ENCODE data around the gene FGD4.

The FGD4 gene

GRCh38 chr12:32402170-32402569, 2.8 kb downstream of the FGD4 start:
- H3K4ac ChIP-seq (ENCODE audit: low read depth in 1 of 2, low read length in 2 of 2): no peak overlapping the region
- H3K18ac ChIP-seq (ENCODE audit: low read depth in 1 of 2, low read length in 2 of 2): no peak overlapping the region
- no peak for DNase-seq
- WGBS: 95% methylated on average over 10 of the region's 10 CpGs
- H3K36me3 ChIP-seq (ENCODE audit: control insufficient read depth in 1 of 2, insufficient read depth in 2 of 2, low read depth in 1 of 2, low read length in 2 of 2): peaks cover 0 to 3% of the 10 kb centered on the region in 2 experiments
- H2AFZ ChIP-seq (ENCODE audit: low read depth, low read length): no peak overlapping the region
- H3K9me3 ChIP-seq (ENCODE audit: control insufficient read depth, low read length): no peaks in the 10 kb centered on the region
- H3K27me3 ChIP-seq (ENCODE audit: control insufficient read depth in 1 of 2, insufficient read depth in 1 of 2, low read length in 2 of 2): peaks cover 0 to 41% of the 10 kb centered on the region in 2 experiments
- H3K4me1 ChIP-seq (ENCODE audit: control insufficient read depth, insufficient read depth, low read depth, low read length): peaks cover 4% of the 10 kb centered on the region
- H2BK12ac ChIP-seq (ENCODE audit: low read length in 2 of 2): no peak overlapping the region
- no peak overlapping the region for H3K4me3 ChIP-seq (ENCODE audit: insufficient read depth in 1 of 2, low read depth in 1 of 2, low read length in 2 of 2)
- no peak overlapping the region for H3K4me2 ChIP-seq (ENCODE audit: low read length, poor library complexity, severe bottlenecking)
- no peak overlapping the region for H2AK5ac ChIP-seq (ENCODE audit: low read length, severe bottlenecking)
- H3K27ac ChIP-seq (ENCODE audit: low read length, poor library complexity, severe bottlenecking): no peak overlapping the region
- H2BK120ac ChIP-seq (ENCODE audit: low read depth, low read length): no peak overlapping the region
- H4K91ac ChIP-seq (ENCODE audit: low read length): no peak overlapping the region
- H3K14ac ChIP-seq (ENCODE audit: low read length in 2 of 2): no peak overlapping the region
- no peak overlapping the region for H3K9ac ChIP-seq (ENCODE audit: low read length)
- H2BK15ac ChIP-seq (ENCODE audit: low read depth, poor library complexity, severe bottlenecking): no peak overlapping the region
- H3K23ac ChIP-seq (ENCODE audit: low read length in 2 of 2): no peak overlapping the region
- H4K8ac ChIP-seq (ENCODE audit: low read length): no peak overlapping the region
- no peak overlapping the region for H2BK5ac ChIP-seq (ENCODE audit: low read depth, low read length, poor library complexity, severe bottlenecking)
- peaks cover 12% of the 10 kb centered on the region for H3K79me1 ChIP-seq (replicated peaks; ENCODE audit: low read length, poor library complexity, severe bottlenecking)

- no peak overlapping the region for H3K4ac ChIP-seq (ENCODE audit: low read depth in 1 of 2, low read length in 2 of 2)
These were observed 3.6 kb downstream of the FGD4 start for GRCh38 chr12:32402946-32403345.

GRCh38 chr12:32407795-32408194, 8.4 kb downstream of the FGD4 start:
- Histone ChIP-seq H2AK5ac (ENCODE audit: low read length, severe bottlenecking) (no peak overlapping the region), H3K36me3 (ENCODE audit: control insufficient read depth in 1 of 2, insufficient read depth in 2 of 2, low read depth in 1 of 2, low read length in 2 of 2) (no peaks in the 10 kb centered on the region), H3K18ac (ENCODE audit: low read depth in 1 of 2, low read length in 2 of 2) (no peak overlapping the region), H2BK15ac (ENCODE audit: low read depth, poor library complexity, severe bottlenecking) (no peak overlapping the region), H3K14ac (ENCODE audit: low read length in 2 of 2) (no peak overlapping the region), H3K9me3 (ENCODE audit: control insufficient read depth, low read length) (no peaks in the 10 kb centered on the region), H3K27ac (ENCODE audit: low read length, poor library complexity, severe bottlenecking) (no peak overlapping the region), H3K4ac (ENCODE audit: low read depth in 1 of 2, low read length in 2 of 2) (no peak overlapping the region), H3K4me3 (ENCODE audit: insufficient read depth in 1 of 2, low read depth in 1 of 2, low read length in 2 of 2) (no peak overlapping the region), H3K27me3 (ENCODE audit: control insufficient read depth in 1 of 2, insufficient read depth in 1 of 2, low read length in 2 of 2) (peaks cover 0 to 8% of the 10 kb centered on the region in 2 experiments), H3K23ac (ENCODE audit: low read length in 2 of 2) (no peak overlapping the region), H3K79me1 (replicated peaks; ENCODE audit: low read length, poor library complexity, severe bottlenecking) (peaks cover 22% of the 10 kb centered on the region), H4K91ac (ENCODE audit: low read length) (no peak overlapping the region), H2BK12ac (ENCODE audit: low read length in 2 of 2) (no peak overlapping the region), H3K9ac (ENCODE audit: low read length) (no peak overlapping the region), H2BK120ac (ENCODE audit: low read depth, low read length) (no peak overlapping the region), H3K4me2 (ENCODE audit: low read length, poor library complexity, severe bottlenecking) (no peak overlapping the region), H2BK5ac (ENCODE audit: low read depth, low read length, poor library complexity, severe bottlenecking) (no peak overlapping the region), H2AFZ (ENCODE audit: low read depth, low read length) (no peak overlapping the region), H3K4me1 (ENCODE audit: control insufficient read depth, insufficient read depth, low read depth, low read length) (no peaks in the 10 kb centered on the region), H4K8ac (ENCODE audit: low read length) (no peak overlapping the region)
- over 99% methylated on average over 3 of the region's 3 CpGs for WGBS
- no peak for DNase-seq

More at GRCh38 chr12:32402946-32403345, 3.6 kb downstream of the FGD4 start:
- peaks cover 0 to 39% of the 10 kb centered on the region in 2 experiments for H3K27me3 ChIP-seq (ENCODE audit: control insufficient read depth in 1 of 2, insufficient read depth in 1 of 2, low read length in 2 of 2)
- H2BK120ac ChIP-seq (ENCODE audit: low read depth, low read length): no peak overlapping the region
- H3K14ac ChIP-seq (ENCODE audit: low read length in 2 of 2): no peak overlapping the region
- no peak overlapping the region for H2BK15ac ChIP-seq (ENCODE audit: low read depth, poor library complexity, severe bottlenecking)
- no peak overlapping the region for H2BK12ac ChIP-seq (ENCODE audit: low read length in 2 of 2)
- peaks cover 16% of the 10 kb centered on the region for H3K79me1 ChIP-seq (replicated peaks; ENCODE audit: low read length, poor library complexity, severe bottlenecking)
- no peak overlapping the region for H2AFZ ChIP-seq (ENCODE audit: low read depth, low read length)
- no peak for DNase-seq
- H3K27ac ChIP-seq (ENCODE audit: low read length, poor library complexity, severe bottlenecking): no peak overlapping the region
- H2BK5ac ChIP-seq (ENCODE audit: low read depth, low read length, poor library complexity, severe bottlenecking): no peak overlapping the region
- WGBS: 25% methylated on average over 1 of the region's 1 CpG
- peaks cover 0 to 3% of the 10 kb centered on the region in 2 experiments for H3K36me3 ChIP-seq (ENCODE audit: control insufficient read depth in 1 of 2, insufficient read depth in 2 of 2, low read depth in 1 of 2, low read length in 2 of 2)
- H3K4me2 ChIP-seq (ENCODE audit: low read length, poor library complexity, severe bottlenecking): no peak overlapping the region
- no peak overlapping the region for H4K91ac ChIP-seq (ENCODE audit: low read length)
- no peak overlapping the region for H2AK5ac ChIP-seq (ENCODE audit: low read length, severe bottlenecking)
- peaks cover 4% of the 10 kb centered on the region for H3K4me1 ChIP-seq (ENCODE audit: control insufficient read depth, insufficient read depth, low read depth, low read length)
- no peak overlapping the region for H3K4me3 ChIP-seq (ENCODE audit: insufficient read depth in 1 of 2, low read depth in 1 of 2, low read length in 2 of 2)
- no peak overlapping the region for H3K23ac ChIP-seq (ENCODE audit: low read length in 2 of 2)
- H3K9me3 ChIP-seq (ENCODE audit: control insufficient read depth, low read length): no peaks in the 10 kb centered on the region
- H4K8ac ChIP-seq (ENCODE audit: low read length): no peak overlapping the region
- no peak overlapping the region for H3K18ac ChIP-seq (ENCODE audit: low read depth in 1 of 2, low read length in 2 of 2)
- no peak overlapping the region for H3K9ac ChIP-seq (ENCODE audit: low read length)

DNA sequence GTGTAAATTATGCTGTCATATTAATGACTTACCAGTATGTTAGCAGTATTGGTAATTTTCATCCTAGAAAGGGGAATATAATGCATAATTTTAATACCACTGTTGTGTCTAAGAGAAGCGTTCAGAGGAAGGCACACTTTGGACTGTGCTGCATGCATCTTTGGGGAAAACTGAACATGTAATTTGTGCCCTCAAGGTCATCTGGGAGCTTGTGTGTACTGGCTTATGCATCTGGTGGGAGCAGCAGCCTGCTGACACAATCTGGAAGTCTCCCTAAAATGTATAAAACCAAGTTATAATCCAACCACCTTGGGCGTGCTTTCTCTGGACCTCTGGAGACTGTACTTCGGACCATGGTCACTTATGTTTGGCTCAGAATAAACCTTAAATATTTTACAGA, 14.1 kb downstream of the FGD4 start:
- no peak overlapping the region for H2BK15ac ChIP-seq (ENCODE audit: low read depth, poor library complexity, severe bottlenecking)
- H3K27ac ChIP-seq (ENCODE audit: low read length, poor library complexity, severe bottlenecking): no peak overlapping the region
- no peak overlapping the region for H2BK5ac ChIP-seq (ENCODE audit: low read depth, low read length, poor library complexity, severe bottlenecking)
- H3K9me3 ChIP-seq (ENCODE audit: control insufficient read depth, low read length): no peaks in the 10 kb centered on the region
- no peak overlapping the region for H2AK5ac ChIP-seq (ENCODE audit: low read length, severe bottlenecking)
- WGBS: 92% methylated on average over 1 of the region's 3 CpGs
- no peak overlapping the region for H2AFZ ChIP-seq (ENCODE audit: low read depth, low read length)
- DNase-seq: no peak
- H3K4ac ChIP-seq (ENCODE audit: low read depth in 1 of 2, low read length in 2 of 2): no peak overlapping the region
- no peak overlapping the region for H3K4me3 ChIP-seq (ENCODE audit: insufficient read depth in 1 of 2, low read depth in 1 of 2, low read length in 2 of 2)
- H3K9ac ChIP-seq (ENCODE audit: low read length): no peak overlapping the region
- H4K8ac ChIP-seq (ENCODE audit: low read length): no peak overlapping the region
- H3K14ac ChIP-seq (ENCODE audit: low read length in 2 of 2): no peak overlapping the region
- H3K79me1 ChIP-seq (replicated peaks; ENCODE audit: low read length, poor library complexity, severe bottlenecking): peaks cover 20% of the 10 kb centered on the region
- H3K27me3 ChIP-seq (ENCODE audit: control insufficient read depth in 1 of 2, insufficient read depth in 1 of 2, low read length in 2 of 2): no peaks in the 10 kb centered on the region
- H4K91ac ChIP-seq (ENCODE audit: low read length): no peak overlapping the region
- H3K23ac ChIP-seq (ENCODE audit: low read length in 2 of 2): no peak overlapping the region
- no peaks in the 10 kb centered on the region for H3K36me3 ChIP-seq (ENCODE audit: control insufficient read depth in 1 of 2, insufficient read depth in 2 of 2, low read depth in 1 of 2, low read length in 2 of 2)
- H3K18ac ChIP-seq (ENCODE audit: low read depth in 1 of 2, low read length in 2 of 2): no peak overlapping the region
- no peak overlapping the region for H2BK120ac ChIP-seq (ENCODE audit: low read depth, low read length)
- H2BK12ac ChIP-seq (ENCODE audit: low read length in 2 of 2): no peak overlapping the region
- no peaks in the 10 kb centered on the region for H3K4me1 ChIP-seq (ENCODE audit: control insufficient read depth, insufficient read depth, low read depth, low read length)
- no peak overlapping the region for H3K4me2 ChIP-seq (ENCODE audit: low read length, poor library complexity, severe bottlenecking)
